Thyroid gland (tissue), 4 donors: ENCODE results near the gene UBE2O. TPM values are rescaled to one million over a fixed set of nuclear protein-coding genes. Genes with fewer than 3 reads are reported as not detected.

Source experiments
- DNase-seq, 2 donors: peaks; one replicate each; pipeline ENCODE4 v3.0.0-alpha.2; 2019
- H3K27ac ChIP-seq, 3 donors: fragments of 200-600 bp; sonication (generic); 1 replicate in 2 of 3; 2 replicates in 1 of 3; pipeline ENCODE4 v1.5.1; 2016 to 2019; ENCODE audit warnings: mild to moderate bottlenecking in 1 of 3, moderate library complexity in 1 of 3
- H3K27me3 ChIP-seq: fragments of 200-600 bp; sonication (generic); one replicate; pipeline ENCODE4 v1.5.1; 2019
- H3K36me3 ChIP-seq, 2 donors: fragments of 200-600 bp; sonication (generic); one replicate each; pipeline ENCODE4 v1.5.1; 2016 to 2019
- H3K4me1 ChIP-seq, 2 donors: fragments of 200-600 bp; sonication (generic); one replicate each; pipeline ENCODE4 v1.5.1; 2017 to 2019
- H3K4me3 ChIP-seq, 3 donors: fragments of 200-600 bp; sonication (generic); replicated peaks in 1 of 3; 1 replicate in 2 of 3; 2 replicates in 1 of 3; pipeline ENCODE4 v1.5.1; 2016; ENCODE audit warnings: mild to moderate bottlenecking in 1 of 3
- H3K9me3 ChIP-seq: fragments of 200-600 bp; sonication (generic); one replicate; pipeline ENCODE4 v1.5.1; 2017
- POLR2A ChIP-seq, 2 donors: fragments of 450-650 bp; IDR thresholded peaks; one replicate each; pipeline ENCODE4 v1.6.1; 2017; ENCODE audit warnings: antibody characterized with exemption in 2 of 2, mild to moderate bottlenecking in 2 of 2, moderate library complexity in 1 of 2
- WGBS, 2 donors: methylation state at CpG; one replicate each; pipeline ENCODE4 v1.1.5; 2017; 5-methylcytosine and 5-hydroxymethylcytosine counted together
- intact Hi-C: fragments of 100-400 bp; cut with DNase I; formaldehyde crosslinking; loops from one replicate; pipeline ENCODE4 v1.15.1; 2023
- total RNA-seq, 4 donors: library from RNA; depleted of rRNA; stranded (reverse); fragments of >200 nt; gene quantifications; one replicate each; pipeline ENCODE4 v1.2.3, GENCODE V29; 2016
- TF ChIP-seq, protein P1 (sequence below), 6 experiments: fragments of 200-600 bp in 3 of 6; fragments of 450-650 bp in 3 of 6; sonication (generic) in 3 of 6; IDR thresholded peaks; one replicate each; pipeline ENCODE4 v1.5.1; 2016 to 2019; ENCODE audit warnings: antibody characterized with exemption in 6 of 6, mild to moderate bottlenecking in 2 of 6, inconsistent platforms in 1 of 6, moderate library complexity in 1 of 6

Gene UBE2O
- total RNA-seq, 4 donors from 2014 or later, result 26.3 to 47.9 (median 37.3) TPM

- intact Hi-C loops, result no loop called here
- Histone ChIP-seq H3K36me3 (no peaks in the 10 kb centered on the region), H3K9me3 (no peaks in the 10 kb centered on the region), H3K4me1 (peaks cover 0 to 13% of the 10 kb centered on the region in 2 donors), H3K27me3 (no peaks in the 10 kb centered on the region), H3K4me3 (no peak overlapping the region), H3K27ac (no peak overlapping the region)
- DNase-seq, result no peak
- WGBS, 2 donors, result 76 to 80% methylated on average over 12 of the region's 12 CpGs
- TF ChIP-seq, protein P1, sequence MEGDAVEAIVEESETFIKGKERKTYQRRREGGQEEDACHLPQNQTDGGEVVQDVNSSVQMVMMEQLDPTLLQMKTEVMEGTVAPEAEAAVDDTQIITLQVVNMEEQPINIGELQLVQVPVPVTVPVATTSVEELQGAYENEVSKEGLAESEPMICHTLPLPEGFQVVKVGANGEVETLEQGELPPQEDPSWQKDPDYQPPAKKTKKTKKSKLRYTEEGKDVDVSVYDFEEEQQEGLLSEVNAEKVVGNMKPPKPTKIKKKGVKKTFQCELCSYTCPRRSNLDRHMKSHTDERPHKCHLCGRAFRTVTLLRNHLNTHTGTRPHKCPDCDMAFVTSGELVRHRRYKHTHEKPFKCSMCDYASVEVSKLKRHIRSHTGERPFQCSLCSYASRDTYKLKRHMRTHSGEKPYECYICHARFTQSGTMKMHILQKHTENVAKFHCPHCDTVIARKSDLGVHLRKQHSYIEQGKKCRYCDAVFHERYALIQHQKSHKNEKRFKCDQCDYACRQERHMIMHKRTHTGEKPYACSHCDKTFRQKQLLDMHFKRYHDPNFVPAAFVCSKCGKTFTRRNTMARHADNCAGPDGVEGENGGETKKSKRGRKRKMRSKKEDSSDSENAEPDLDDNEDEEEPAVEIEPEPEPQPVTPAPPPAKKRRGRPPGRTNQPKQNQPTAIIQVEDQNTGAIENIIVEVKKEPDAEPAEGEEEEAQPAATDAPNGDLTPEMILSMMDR (IDR thresholded peaks at IDR 0.05), result no peak
- no peak for TF ChIP-seq POLR2A (IDR thresholded peaks at IDR 0.05)
Observed at GRCh38 chr17:76356803-76357456, 96.0 kb downstream of the UBE2O start.

- intact Hi-C loops, result no loop called here
- no peak for TF ChIP-seq POLR2A (IDR thresholded peaks at IDR 0.05)
- TF ChIP-seq, protein P1 (IDR thresholded peaks at IDR 0.05), result no peak
- H3K27me3 ChIP-seq, result no peaks in the 10 kb centered on the region
- no peaks in the 10 kb centered on the region for H3K36me3 ChIP-seq
- no peak for DNase-seq
- peaks cover 0 to 14% of the 10 kb centered on the region in 2 donors for H3K4me1 ChIP-seq
- H3K4me3 ChIP-seq, result no peak overlapping the region
- 53 to 60% methylated on average over 13 of the region's 13 CpGs for WGBS, 2 donors
- H3K9me3 ChIP-seq, result no peaks in the 10 kb centered on the region
- H3K27ac ChIP-seq, result no peak overlapping the region
Observed at GRCh38 chr17:76354747-76355310, 98.1 kb downstream of the UBE2O start.

GRCh38 chr17:76354317-76354729, 98.6 kb downstream of the UBE2O start:
- Histone ChIP-seq H3K27me3 (no peaks in the 10 kb centered on the region), H3K27ac (peak overlapping the region in 2 of 3 donors; percentile 90 to 93), H3K9me3 (no peaks in the 10 kb centered on the region), H3K4me1 (peaks cover 0 to 14% of the 10 kb centered on the region in 2 donors), H3K4me3 (peak overlapping the region in 2 of 3 donors; percentile 84 to 91), H3K36me3 (no peaks in the 10 kb centered on the region)
- no peak for DNase-seq
- TF ChIP-seq POLR2A (IDR thresholded peaks at IDR 0.05), result no peak
- TF ChIP-seq, protein P1 (IDR thresholded peaks at IDR 0.05), result no peak
- WGBS, 2 donors, result 2 to 4% methylated on average over 18 of the region's 18 CpGs
- intact Hi-C loops, result no loop called here

DNA sequence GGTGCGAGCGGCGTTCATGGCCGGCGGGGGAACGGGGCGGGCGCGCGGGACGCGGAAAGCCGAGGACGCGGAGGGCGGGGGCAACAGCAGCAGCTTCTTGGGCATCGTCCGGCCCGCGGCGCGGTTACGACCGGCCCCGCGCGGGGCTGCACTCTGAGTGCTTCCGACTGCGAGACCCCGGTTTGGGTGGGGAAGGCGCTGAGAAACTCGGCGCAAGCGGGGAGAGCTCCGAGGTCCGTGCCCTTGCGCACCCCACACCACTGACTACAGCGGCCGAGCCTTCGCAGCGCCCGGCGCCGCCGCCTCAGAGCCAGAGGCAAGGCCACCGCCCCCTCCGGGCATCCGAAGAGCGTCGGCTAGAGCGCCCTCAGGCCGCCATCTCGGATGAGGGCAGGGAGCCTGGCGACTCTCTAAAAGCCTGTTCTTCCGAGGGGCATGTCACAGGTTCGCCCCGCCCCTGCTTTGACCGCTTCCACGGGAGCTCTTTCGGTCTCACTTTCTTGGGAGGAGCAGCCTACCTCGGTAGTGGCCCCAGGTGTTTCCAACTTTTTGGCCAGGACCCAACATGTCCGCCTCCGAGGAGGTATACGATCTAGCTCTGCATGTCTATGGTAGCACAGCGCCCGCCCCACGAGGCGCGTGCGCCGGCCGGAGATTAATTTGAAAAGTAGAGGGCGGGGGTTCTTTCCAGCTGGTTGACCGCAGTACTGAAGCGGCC, 99.2 kb downstream of the UBE2O start, which contains the start of gene PRPSAP1:
TSS of gene PRPSAP1 (minus strand) at position 318 of the 718 bp plus-strand sequence. CDS start at position 105, 213 bp downstream.
- no peaks in the 10 kb centered on the region for H3K27me3 ChIP-seq
- H3K27ac ChIP-seq, result peak within 1 kb of the TSS; percentile 90 to 98 (median 93)
- no peaks in the 10 kb centered on the region for H3K36me3 ChIP-seq
- peaks cover 0 to 14% of the 10 kb centered on the region in 2 donors for H3K4me1 ChIP-seq
- intact Hi-C loops, result no loop called here
- H3K4me3 ChIP-seq, result peak within 1 kb of the TSS; percentile 72 to 91 (median 84)
- DNase-seq, result peak; percentile 88 to 89
- no peaks in the 10 kb centered on the region for H3K9me3 ChIP-seq
- whole genome bisulfite sequencing, 2 donors, result 0% methylated on average over 15 of the region's 75 CpGs
- peak; percentile 92 to 97 for TF ChIP-seq POLR2A (IDR thresholded peaks at IDR 0.05)
- TF ChIP-seq, protein P1 (IDR thresholded peaks at IDR 0.05), result peak in 5 of 6 experiments; percentile 18 to 49 (median 39)
